NCI-H345 treated with DMSO at 0.1 percent for 48 hours (cell line): ENCODE measurements around the gene ZC3H12C.

ENCODE experiments used
- DNase-seq: peaks from one replicate; lab custom pipeline; 2025; ENCODE audit not compliant: unreplicated experiment; lab: John Stamatoyannopoulos, UW

Gene ZC3H12C

GRCh38 chr11:110096496-110096895 is 3.3 kb downstream of the ZC3H12C start:
- DNase-seq = peak; percentile 24

- no peak for DNase-seq
These were observed 4.3 kb downstream of the ZC3H12C start for GRCh38 chr11:110097459-110098012.

- DNase-seq = no peak
These were observed 5.5 kb downstream of the ZC3H12C start for GRCh38 chr11:110098645-110099044.

- DNase-seq = no peak
These were observed 7.5 kb downstream of the ZC3H12C start for GRCh38 chr11:110100476-110101240.

- DNase-seq = no peak
These were observed 13.6 kb downstream of the ZC3H12C start for GRCh38 chr11:110106713-110107274.

GRCh38 chr11:110110854-110111253 is 17.7 kb downstream of the ZC3H12C start:
- DNase-seq = no peak

GRCh38 chr11:110112457-110112856 is 19.3 kb downstream of the ZC3H12C start:
- DNase-seq = no peak

- DNase-seq = no peak
These were observed 20.3 kb downstream of the ZC3H12C start for GRCh38 chr11:110113505-110113904.

- DNase-seq = no peak
These were observed 20.8 kb downstream of the ZC3H12C start for GRCh38 chr11:110113973-110114372.

GRCh38 chr11:110119317-110119716 is 26.1 kb downstream of the ZC3H12C start:
- no peak for DNase-seq

GRCh38 chr11:110121204-110121603 is 28.0 kb downstream of the ZC3H12C start:
- DNase-seq = no peak

GRCh38 chr11:110123003-110123402 is 29.8 kb downstream of the ZC3H12C start:
- no peak for DNase-seq

GRCh38 chr11:110124605-110125004 is 31.4 kb downstream of the ZC3H12C start:
- no peak for DNase-seq

- DNase-seq = no peak
These were observed 32.4 kb downstream of the ZC3H12C start for GRCh38 chr11:110125632-110126031.

- DNase-seq = no peak
These were observed 33.7 kb downstream of the ZC3H12C start for GRCh38 chr11:110126936-110127335.

GRCh38 chr11:110128161-110128560 is 35.0 kb downstream of the ZC3H12C start:
- DNase-seq = peak; percentile 82

GRCh38 chr11:110130642-110131238 is 37.5 kb downstream of the ZC3H12C start:
- peak; percentile 97 for DNase-seq

GRCh38 chr11:110131386-110132123 is 38.4 kb downstream of the ZC3H12C start:
- DNase-seq = peak; percentile 82

GRCh38 chr11:110133160-110133559 is 40.0 kb downstream of the ZC3H12C start:
- DNase-seq = no peak

GRCh38 chr11:110134110-110134509 is 40.9 kb downstream of the ZC3H12C start:
- peak; percentile 95 for DNase-seq

GRCh38 chr11:110141812-110142211 is 48.6 kb downstream of the ZC3H12C start:
- no peak for DNase-seq
